ENCODE results near the gene AKAP17A.

The AKAP17A gene

DNA sequence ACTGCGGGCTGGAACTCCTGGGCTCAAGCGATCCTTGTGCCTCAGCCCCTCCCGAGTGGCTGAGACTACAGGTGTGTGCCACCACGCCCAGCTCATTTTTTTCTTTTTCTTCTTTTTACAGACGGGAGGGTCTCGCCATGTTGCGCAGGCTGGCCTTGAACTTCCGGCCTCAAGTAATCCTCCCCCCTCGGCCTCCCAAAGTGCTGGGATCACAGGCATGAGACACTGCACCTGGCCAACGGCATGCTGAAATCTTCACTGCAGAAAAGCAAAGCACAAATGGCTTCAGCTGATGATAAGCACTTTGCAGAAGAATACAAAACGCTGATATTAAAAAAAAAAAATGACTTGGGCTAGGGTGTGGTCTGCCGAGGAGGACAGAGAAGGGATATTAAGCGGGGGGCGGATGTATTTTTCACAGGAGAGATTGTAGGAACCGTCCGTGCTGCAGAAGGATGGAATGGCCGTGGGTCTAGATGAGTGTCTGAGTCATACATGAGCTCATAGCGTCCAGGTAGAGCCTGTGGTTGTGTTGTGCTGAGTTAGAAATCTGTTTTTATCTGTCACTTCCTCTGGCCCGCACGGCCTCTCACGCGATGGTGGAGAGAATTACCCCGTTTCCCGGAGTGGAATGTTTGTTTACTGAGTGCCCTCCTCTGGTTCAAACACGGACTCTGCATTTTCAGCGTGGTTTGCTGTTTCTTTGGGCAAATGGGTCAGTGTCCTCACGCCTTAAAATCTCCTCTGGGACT lies 8.5 kb upstream of the AKAP17A start:
- DNase-seq = no peak

- DNase-seq = no peak
These were observed 7.0 kb upstream of the AKAP17A start for GRCh38 chrX:1584237-1585011.

DNA sequence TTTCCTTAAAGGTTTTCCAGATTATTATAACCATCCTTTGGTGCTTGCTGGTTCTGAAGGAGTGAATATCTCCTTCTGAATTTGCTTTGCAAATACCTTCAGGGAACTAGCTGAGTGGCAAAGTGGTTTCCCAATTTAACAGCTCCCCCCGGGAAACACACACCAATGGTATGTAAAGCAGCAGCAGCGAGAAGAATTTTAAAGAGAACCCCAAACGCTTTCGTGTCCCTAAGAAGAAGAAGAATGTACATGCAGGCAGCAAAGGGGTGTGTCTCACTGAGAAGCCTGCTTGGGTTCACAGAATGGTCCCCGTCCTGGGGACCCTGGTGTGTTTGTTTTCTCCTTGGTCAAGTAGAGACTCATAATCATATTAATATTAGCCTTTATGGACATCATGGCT lies 4.2 kb upstream of the AKAP17A start:
- DNase-seq = no peak

DNA sequence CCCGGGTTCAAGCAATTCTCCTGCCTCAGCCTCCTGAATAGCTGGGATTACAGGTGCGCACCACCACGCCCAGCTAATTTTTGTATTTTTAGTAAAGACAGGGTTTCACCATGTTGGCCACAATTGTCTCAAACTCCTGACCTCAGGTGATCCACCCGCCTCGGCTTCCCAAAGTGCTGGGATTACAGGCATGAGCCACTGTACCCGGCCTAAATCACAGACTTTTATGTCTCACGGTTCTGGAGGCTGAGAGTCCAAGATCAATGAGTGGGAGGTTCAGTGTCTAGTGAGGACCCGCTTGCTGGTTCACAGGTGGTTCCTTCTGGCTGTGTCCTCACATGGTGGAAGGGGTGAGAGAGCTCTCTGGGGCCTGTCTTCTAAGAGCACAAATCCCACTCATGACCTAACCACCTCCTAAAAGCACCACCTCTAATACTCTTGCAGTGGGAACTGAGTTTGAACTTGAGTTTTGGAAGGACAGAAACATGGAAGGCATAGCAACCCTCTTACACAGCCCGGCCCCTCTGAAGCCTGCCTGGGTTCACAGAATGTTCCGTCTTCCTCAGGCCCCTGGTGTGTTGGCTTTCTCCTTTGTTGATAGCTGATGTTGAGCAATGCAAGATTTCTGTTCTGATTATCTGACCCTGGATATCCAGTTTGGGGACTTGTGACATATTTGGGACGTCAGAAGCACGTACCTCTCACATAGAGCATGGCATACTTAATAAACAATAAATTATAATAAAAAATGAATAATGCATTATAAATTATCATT lies 1.9 kb upstream of the AKAP17A start:
- DNase-seq = no peak

- DNase-seq = no peak
These were observed 562 bp downstream of the AKAP17A start for GRCh38 chrX:1591863-1592469.

GRCh38 chrX:1592470-1593142 lies 1.2 kb downstream of the AKAP17A start:
- DNase-seq = no peak

DNA sequence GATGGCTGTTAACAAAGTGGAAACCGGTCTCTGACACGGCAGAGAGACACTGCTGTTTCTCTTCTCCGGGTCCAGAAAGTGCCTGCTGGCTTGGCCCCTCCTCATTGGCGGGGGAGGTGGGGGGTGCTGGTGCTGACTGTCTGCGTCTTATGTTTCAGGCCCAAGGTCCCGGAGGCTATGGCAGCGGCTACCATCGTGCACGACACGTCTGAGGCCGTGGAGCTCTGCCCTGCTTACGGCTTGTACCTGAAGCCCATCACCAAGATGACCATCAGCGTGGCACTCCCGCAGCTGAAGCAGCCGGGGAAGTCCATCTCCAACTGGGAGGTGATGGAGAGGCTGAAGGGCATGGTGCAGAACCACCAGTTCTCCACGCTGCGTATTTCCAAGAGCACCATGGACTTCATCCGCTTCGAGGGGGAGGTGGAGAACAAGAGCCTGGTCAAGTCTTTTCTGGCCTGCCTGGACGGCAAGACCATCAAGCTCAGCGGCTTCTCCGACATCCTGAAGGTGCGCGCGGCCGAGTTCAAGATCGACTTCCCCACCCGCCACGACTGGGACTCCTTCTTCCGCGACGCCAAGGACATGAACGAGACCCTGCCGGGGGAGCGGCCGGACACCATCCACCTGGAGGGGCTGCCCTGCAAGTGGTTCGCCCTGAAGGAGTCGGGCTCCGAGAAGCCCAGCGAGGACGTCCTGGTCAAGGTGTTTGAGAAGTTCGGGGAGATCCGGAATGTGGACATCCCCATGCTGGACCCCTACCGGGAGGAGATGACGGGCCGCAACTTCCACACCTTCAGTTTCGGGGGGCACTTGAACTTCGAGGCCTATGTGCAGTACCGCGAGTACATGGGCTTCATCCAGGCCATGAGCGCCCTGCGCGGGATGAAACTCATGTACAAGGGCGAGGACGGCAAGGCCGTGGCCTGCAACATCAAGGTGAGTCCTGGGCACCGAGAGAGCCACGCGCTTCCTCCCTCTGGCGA lies 2.2 kb downstream of the AKAP17A start:
- DNase-seq = no peak

DNA sequence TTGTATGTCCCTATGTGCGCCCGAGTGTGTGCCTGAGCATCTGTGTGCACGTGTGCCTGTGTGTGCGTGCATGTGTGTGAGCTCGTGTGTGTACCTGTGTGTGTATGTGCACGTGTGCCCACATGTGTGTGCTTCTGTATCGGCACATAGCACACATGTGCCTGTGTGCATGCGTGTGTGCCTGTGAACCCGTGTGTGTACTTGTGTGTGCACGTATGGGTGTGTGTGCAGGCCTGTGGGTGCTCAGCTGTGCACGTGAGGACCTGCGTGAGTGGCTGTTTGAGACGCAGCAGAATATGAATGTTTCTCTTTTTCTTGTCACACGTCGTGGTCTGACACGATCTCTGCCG lies 4.3 kb downstream of the AKAP17A start:
- DNase-seq = no peak

DNA sequence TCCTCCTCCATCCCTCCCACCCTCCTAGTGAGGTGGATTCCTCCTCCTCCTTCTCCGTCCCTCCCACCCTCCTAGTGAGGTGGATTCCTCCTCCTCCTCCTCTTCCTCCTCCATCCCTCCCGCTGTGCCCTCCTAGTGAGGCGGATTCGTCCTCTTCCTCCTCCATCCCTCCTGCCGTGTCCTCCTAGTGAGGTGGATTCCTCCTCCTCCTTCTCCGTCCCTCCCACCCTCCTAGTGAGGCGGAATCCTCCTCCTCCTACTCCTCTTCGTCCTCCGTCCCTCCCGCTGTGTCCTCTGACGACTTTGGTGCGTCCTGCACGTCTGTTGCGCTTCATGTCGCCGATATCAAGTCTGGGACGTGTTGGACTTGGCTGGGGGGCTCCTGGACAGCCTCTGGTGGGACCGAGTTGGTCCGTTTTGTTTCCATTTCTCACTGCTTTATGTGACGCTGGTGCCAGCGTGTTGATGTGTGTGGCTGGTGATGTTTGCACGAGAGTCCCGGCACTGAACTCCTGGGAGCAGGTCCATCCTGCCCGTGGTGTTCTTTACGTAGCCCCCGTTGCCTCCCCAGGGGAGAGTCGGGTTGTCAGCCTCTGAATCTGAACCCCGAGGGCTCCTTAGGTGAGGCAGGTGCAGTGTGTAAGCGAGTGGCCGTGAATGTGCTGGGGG lies 5.4 kb downstream of the AKAP17A start:
- no peak for DNase-seq

GRCh38 chrX:1597345-1598020 lies 6.1 kb downstream of the AKAP17A start:
- DNase-seq = no peak

DNA sequence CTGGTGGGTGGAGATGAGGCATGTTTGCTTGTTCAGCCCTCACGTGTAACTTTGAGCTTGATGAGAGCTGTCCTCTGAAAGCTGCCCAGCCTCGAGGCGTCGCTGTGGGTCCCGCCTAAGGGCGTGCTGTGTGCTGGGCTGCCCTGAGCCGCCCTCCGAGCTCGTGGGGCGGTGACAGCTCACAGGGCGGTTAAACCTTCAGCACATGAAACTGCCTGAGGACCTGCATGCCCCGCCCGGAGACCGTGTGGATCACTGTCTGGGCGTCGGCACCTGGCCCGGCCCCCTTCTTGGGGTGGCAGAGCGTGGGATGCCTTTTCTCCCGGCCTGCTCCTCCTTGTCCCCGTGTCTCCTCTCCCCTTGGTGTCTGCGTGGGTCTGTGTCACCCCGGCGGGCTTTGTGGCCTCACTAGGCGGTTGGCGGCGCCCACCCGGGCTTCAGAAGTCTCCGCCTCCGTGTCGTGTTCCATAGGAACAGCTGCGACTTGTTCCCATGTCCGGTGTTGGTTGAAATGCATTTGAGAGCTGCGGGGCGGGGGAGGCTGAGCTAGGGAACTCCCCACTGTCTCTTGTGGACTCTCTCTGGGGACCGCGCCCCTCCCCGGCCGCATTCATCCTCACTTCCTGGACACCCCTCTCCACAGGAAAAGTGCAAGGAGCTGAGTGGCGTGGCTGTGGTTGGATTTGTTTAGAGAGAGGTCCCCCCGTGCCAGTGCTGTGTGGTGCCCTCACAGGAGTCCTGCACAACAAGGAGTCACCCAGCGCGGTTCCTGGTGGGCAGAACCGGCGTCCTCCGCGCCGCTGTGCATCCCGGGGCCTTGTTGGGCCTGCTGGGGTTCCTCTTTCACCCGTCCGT lies 6.8 kb downstream of the AKAP17A start:
- no peak for DNase-seq

GRCh38 chrX:1598876-1599790 lies 7.7 kb downstream of the AKAP17A start:
- no peak for DNase-seq

GRCh38 chrX:1599791-1600405 lies 8.5 kb downstream of the AKAP17A start:
- DNase-seq = no peak

DNA sequence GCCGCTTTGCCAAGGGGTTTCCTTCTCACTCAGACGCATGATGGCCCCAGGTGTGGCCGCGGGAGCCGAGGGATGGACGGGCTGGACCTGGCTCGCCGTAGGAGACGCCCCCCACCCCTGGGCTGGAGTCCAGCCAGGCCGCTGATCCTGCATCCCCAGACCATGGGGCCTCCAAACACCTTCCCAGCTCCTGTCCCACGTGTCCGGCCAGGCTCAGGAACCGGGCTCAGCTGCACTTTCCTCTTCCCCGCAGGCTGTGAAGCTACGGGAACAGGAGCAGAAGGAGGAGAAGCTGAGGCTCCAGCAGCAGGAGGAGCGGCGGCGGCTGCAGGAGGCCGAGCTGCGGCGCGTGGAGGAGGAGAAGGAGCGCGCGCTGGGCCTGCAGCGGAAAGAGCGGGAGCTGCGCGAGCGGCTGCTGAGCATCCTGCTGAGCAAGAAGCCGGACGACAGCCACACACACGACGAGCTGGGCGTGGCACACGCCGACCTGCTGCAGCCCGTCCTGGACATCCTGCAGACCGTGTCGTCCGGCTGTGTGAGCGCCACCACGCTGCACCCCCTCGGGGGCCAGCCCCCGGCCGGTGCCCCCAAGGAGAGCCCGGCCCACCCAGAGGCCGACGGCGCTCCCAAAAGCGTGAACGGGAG lies 9.1 kb downstream of the AKAP17A start:
- no peak for DNase-seq

DNA sequence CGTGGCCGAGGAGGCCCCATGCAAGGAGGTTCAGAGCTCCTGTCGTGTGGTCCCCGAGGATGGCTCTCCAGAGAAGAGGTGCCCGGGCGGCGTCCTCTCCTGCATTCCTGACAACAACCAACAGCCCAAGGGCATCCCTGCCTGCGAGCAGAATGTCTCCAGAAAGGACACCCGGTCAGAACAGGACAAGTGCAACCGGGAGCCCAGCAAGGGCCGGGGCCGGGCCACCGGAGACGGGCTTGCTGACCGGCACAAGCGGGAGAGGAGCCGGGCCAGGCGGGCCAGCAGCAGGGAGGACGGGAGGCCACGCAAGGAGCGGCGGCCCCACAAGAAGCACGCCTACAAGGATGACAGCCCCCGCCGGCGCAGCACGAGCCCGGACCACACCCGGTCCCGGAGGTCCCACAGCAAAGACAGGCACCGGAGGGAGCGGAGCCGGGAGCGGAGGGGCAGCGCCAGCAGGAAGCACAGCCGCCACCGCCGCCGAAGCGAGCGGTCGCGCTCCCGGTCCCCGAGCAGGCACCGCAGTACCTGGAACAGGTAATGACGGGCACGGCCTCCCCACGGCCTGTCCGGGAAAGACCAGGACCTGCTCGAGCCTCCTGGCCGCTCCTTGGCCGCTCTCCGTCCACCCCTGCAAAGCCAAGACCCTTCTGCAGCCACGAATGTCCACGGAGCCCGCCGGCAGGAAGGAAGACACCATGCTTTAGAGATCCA lies 9.8 kb downstream of the AKAP17A start:
- no peak for DNase-seq

- DNase-seq = no peak
These were observed 10.3 kb downstream of the AKAP17A start for GRCh38 chrX:1601768-1602085.

- DNase-seq = no peak
These were observed 10.9 kb downstream of the AKAP17A start for GRCh38 chrX:1602299-1602698.

Measured in NCI-H2029 treated with DMSO at 0.1 percent for 48 hours (cell line).